Testis (tissue), 3 donors: ENCODE results near the gene RIMS3. TPM values are rescaled to one million over a fixed set of nuclear protein-coding genes. Genes with fewer than 3 reads are reported as not detected.
A peak's percentile ranks its signal among the peaks of the same experiment; 100 is the strongest.

ENCODE experiments used
- DNase-seq: peaks from one replicate; pipeline ENCODE4 v3.0.0-alpha.2; 2019
- H3K27ac ChIP-seq, 2 donors: fragments of 200-600 bp; sonication (generic); one replicate each; pipeline ENCODE4 v1.5.1; 2019
- H3K27me3 ChIP-seq: fragments of 200-600 bp; sonication (generic); one replicate; pipeline ENCODE4 v1.5.1; 2019
- H3K36me3 ChIP-seq: fragments of 200-600 bp; sonication (generic); one replicate; pipeline ENCODE4 v1.5.1; 2017; ENCODE audit warnings: low read depth; ENCODE audit errors: missing control alignments
- H3K4me1 ChIP-seq: fragments of 200-600 bp; sonication (generic); one replicate; pipeline ENCODE4 v1.5.1; 2019
- H3K4me3 ChIP-seq, 2 donors: fragments of 200-600 bp; sonication (generic); one replicate each; pipeline ENCODE4 v1.5.1; 2017 to 2019
- H3K9me3 ChIP-seq: fragments of 200-600 bp; sonication (generic); one replicate; pipeline ENCODE4 v1.5.1; 2017
- POLR2A ChIP-seq: fragments of 450-650 bp; IDR thresholded peaks from one replicate; pipeline ENCODE4 v1.6.1; 2017; ENCODE audit warnings: antibody characterized with exemption, mild to moderate bottlenecking, moderate library complexity
- WGBS, 2 donors: methylation state at CpG; one replicate each; pipeline ENCODE4 v1.1.5; 2018; 5-methylcytosine and 5-hydroxymethylcytosine counted together
- intact Hi-C: fragments of 100-400 bp; cut with DNase I; formaldehyde crosslinking; loops from one replicate; pipeline ENCODE4 v1.15.1; 2023; ENCODE audit warnings: low total_unique reads
- polyA plus RNA-seq: library from polyadenylated mRNA; stranded (reverse); fragments of 350-450 nt; fragmentation: Illumina TruSeq; extraction: RNeasy Lipid Tissue Mini Kit (QIAGEN cat#74804); gene quantifications from one replicate; pipeline ENCODE4 v1.2.3, GENCODE V29; 2014; ENCODE audit warnings: low read depth, low replicate concordance; ENCODE audit not compliant: insufficient read depth
- total RNA-seq, 2 donors: library from RNA; depleted of rRNA; stranded (reverse); fragments of >200 nt; gene quantifications; one replicate each; pipeline ENCODE4 v1.2.3, GENCODE V29; 2016
- TF ChIP-seq, protein P1 (sequence below), 3 experiments: fragments of 450-650 bp in 2 of 3; fragments of 200-600 bp in 1 of 3; sonication (generic) in 1 of 3; IDR thresholded peaks; one replicate each; pipeline ENCODE4 v1.5.1; 2016 to 2019; ENCODE audit warnings: antibody characterized with exemption in 3 of 3, mild to moderate bottlenecking in 2 of 3, moderate library complexity in 1 of 3

RIMS3 gene
- total and polyA plus RNA-seq, 3 donors from 2014 or later = 4.6 to 9.4 (median 8.3) TPM

DNA sequence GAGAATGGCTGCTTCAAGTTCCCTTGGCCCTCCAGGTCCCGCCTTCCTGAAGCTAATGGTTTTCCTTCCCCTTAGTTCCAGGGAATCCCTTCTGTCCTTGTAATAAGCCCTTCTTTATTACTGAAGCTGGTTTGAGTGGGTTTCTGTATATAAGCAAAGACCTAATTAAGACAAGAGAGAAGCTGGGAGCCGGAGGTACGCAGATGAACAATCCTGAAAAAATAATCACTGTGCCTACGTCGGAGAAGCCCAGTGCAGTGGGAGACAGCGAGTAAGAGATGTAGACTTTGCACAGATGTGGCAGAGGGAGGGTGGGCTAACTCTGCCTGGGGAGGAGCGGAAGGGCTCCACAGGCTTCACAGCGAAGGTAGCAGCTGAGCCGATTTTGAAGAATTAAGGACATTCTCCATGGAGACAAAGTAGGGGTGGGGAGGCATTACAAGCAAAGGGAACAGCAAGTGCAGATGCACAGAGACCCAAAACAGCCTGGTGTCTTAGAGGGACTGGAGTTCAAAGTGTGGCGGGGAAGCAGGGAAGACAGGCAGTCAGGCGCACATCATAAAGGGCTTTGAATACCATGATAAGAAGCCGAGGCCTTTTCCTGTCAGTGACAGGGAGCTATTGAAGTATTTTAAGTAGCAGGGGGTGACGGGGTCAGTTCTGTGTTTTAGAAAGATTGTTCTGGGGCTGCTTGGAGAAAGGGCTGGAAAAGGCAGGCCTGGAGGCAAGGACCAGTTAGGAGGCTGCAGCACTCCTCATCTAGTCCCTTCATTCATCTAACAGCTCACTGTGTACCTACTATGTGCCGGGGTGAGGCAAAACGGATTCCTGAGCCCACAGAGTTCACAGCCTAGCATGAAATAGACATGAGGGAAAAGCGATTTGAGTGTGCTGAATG is 6.5 kb downstream of the RIMS3 start:
- Histone ChIP-seq H3K9me3 (no peaks in the 10 kb centered on the region), H3K27ac (no peak overlapping the region), H3K27me3 (no peaks in the 10 kb centered on the region), H3K4me3 (no peak overlapping the region), H3K4me1 (no peaks in the 10 kb centered on the region), H3K36me3 (no peaks in the 10 kb centered on the region)
- WGBS, 2 donors = 78 to 82% methylated on average over 16 of the region's 16 CpGs
- intact Hi-C loops = no loop called here
- no peak for DNase-seq
- TF ChIP-seq POLR2A = no peak
- TF ChIP-seq, protein P1, sequence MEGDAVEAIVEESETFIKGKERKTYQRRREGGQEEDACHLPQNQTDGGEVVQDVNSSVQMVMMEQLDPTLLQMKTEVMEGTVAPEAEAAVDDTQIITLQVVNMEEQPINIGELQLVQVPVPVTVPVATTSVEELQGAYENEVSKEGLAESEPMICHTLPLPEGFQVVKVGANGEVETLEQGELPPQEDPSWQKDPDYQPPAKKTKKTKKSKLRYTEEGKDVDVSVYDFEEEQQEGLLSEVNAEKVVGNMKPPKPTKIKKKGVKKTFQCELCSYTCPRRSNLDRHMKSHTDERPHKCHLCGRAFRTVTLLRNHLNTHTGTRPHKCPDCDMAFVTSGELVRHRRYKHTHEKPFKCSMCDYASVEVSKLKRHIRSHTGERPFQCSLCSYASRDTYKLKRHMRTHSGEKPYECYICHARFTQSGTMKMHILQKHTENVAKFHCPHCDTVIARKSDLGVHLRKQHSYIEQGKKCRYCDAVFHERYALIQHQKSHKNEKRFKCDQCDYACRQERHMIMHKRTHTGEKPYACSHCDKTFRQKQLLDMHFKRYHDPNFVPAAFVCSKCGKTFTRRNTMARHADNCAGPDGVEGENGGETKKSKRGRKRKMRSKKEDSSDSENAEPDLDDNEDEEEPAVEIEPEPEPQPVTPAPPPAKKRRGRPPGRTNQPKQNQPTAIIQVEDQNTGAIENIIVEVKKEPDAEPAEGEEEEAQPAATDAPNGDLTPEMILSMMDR (IDR thresholded peaks at IDR 0.05) = no peak

GRCh38 chr1:40657046-40657445 is 8.4 kb downstream of the RIMS3 start:
- Histone ChIP-seq H3K27ac (no peak overlapping the region), H3K9me3 (no peaks in the 10 kb centered on the region), H3K4me1 (no peaks in the 10 kb centered on the region), H3K27me3 (no peaks in the 10 kb centered on the region), H3K4me3 (no peak overlapping the region), H3K36me3 (no peaks in the 10 kb centered on the region)
- no peak for TF ChIP-seq POLR2A
- TF ChIP-seq, protein P1 (IDR thresholded peaks at IDR 0.05) = no peak
- WGBS, 2 donors = 88 to 90% methylated on average over 7 of the region's 7 CpGs
- intact Hi-C loops = no loop called here
- DNase-seq = no peak

- DNase-seq = peak; percentile 54
- Histone ChIP-seq H3K4me3 (no peak overlapping the region), H3K27ac (no peak overlapping the region), H3K9me3 (no peaks in the 10 kb centered on the region), H3K27me3 (no peaks in the 10 kb centered on the region), H3K36me3 (no peaks in the 10 kb centered on the region), H3K4me1 (no peaks in the 10 kb centered on the region)
- 16 to 19% methylated on average over 16 to 19 of the region's 35 CpGs for WGBS, 2 donors
- TF ChIP-seq, protein P1 (IDR thresholded peaks at IDR 0.05) = no peak
- TF ChIP-seq POLR2A = no peak
- intact Hi-C loops = no loop called here
Observed at GRCh38 chr1:40653851-40654537, 11.5 kb downstream of the RIMS3 start.

DNA sequence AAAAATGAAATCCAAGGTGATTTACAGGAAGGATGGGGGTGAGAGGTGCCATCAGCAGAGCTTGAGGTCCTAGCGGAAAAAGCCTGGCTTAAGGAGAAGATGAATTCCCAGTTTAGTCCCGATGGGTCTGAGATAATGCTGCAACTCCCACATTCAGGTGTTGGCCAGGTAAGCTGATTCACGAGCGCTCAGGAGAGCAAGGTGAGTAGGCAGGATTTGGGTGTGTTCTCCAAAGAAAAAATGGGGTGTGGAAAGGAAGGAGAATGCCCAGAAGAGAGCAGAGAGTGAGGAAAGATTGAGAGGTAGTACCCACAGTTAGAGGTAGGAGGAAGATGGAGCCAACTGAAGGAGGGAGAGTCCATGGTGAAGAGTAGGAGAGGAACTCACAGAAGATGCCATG is 12.5 kb downstream of the RIMS3 start:
- Histone ChIP-seq H3K27ac (no peak overlapping the region), H3K27me3 (no peaks in the 10 kb centered on the region), H3K36me3 (no peaks in the 10 kb centered on the region), H3K4me1 (no peaks in the 10 kb centered on the region), H3K4me3 (no peak overlapping the region), H3K9me3 (no peaks in the 10 kb centered on the region)
- DNase-seq = no peak
- 88 to 96% methylated on average over 4 of the region's 4 CpGs for WGBS, 2 donors
- intact Hi-C loops = no loop called here
- TF ChIP-seq POLR2A = no peak
- TF ChIP-seq, protein P1 (IDR thresholded peaks at IDR 0.05) = no peak
